ENCODE measurements around the gene PLD1. TPM values are rescaled to one million over a fixed set of nuclear protein-coding genes. Genes with fewer than 3 reads are reported as not detected.

Gene PLD1
- total and polyA plus RNA-seq, 4 donors: 4.9 to 31.5 (median 18.6) TPM

DNA sequence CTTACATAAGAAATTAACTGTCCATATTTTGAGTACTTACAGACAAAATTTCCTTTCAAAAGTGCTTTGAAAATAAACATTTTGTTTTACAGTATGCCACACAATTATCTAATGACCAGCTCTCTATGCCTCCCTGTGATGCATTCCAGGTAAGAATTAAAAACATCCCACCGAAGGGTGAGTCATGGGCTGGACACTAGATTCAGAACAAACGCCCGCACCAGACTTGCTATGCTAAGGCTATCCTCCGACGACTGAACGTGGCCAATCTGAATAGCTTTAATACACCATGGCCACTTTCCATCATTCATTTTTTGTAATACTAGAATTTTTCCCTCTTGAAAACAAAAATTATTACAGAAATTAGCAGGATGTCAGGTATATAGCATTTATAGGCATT lies 210.3 kb downstream of the PLD1 start:
- DNase-seq (ENCODE audit: low spot score): no peak
- Histone ChIP-seq H3K4me3 (ENCODE audit: low read depth in 1 of 3, low read length in 3 of 3) (no peak overlapping the region), H3K9ac (ENCODE audit: low read depth in 1 of 2, low read length in 2 of 2) (no peak overlapping the region), H3K36me3 (ENCODE audit: control insufficient read depth in 4 of 4, insufficient read depth in 3 of 4, low read depth in 1 of 4, low read length in 3 of 4) (peaks cover 0 to 33% (median 31%) of the 10 kb centered on the region in 4 donors), H3K4me1 (ENCODE audit: control insufficient read depth in 4 of 4, insufficient read depth in 4 of 4, low read length in 3 of 4) (no peaks in the 10 kb centered on the region), H3K27me3 (ENCODE audit: control insufficient read depth in 4 of 4, insufficient read depth in 4 of 4, low read length in 3 of 4) (no peaks in the 10 kb centered on the region), H3K27ac (ENCODE audit: low read depth in 1 of 2, low read length in 2 of 2) (no peak overlapping the region), H3K9me3 (ENCODE audit: control insufficient read depth in 4 of 4, low read length in 3 of 4) (no peaks in the 10 kb centered on the region)
- WGBS: 97% methylated on average over 6 of the region's 6 CpGs
- no peak for TF ChIP-seq EGR1 (IDR thresholded peaks at IDR 0.05; ENCODE audit: low read depth in 2 of 2)
- TF ChIP-seq HNF4G (IDR thresholded peaks at IDR 0.05): no peak
- no peak for TF ChIP-seq YY1 (IDR thresholded peaks at IDR 0.05)
- TF ChIP-seq GABPA (IDR thresholded peaks at IDR 0.05 in 1 of 2, conservative IDR thresholded peaks at IDR 0.05 in 1 of 2): no peak
- TF ChIP-seq SP1 (IDR thresholded peaks at IDR 0.05): no peak
- TF ChIP-seq RXRA (IDR thresholded peaks at IDR 0.05): no peak
- TF ChIP-seq CTCF (IDR thresholded peaks at IDR 0.05; ENCODE audit: low read depth, low read length, missing input control): no peak
- no peak for TF ChIP-seq FOXA1 (IDR thresholded peaks at IDR 0.05)
- TF ChIP-seq RAD21 (IDR thresholded peaks at IDR 0.05): no peak
- TF ChIP-seq NR2F2 (IDR thresholded peaks at IDR 0.05): no peak
- no peak for TF ChIP-seq JUND (IDR thresholded peaks at IDR 0.05)
- no peak for TF ChIP-seq FOXA2 (IDR thresholded peaks at IDR 0.05)
- no peak for TF ChIP-seq HNF4A (conservative IDR thresholded peaks at IDR 0.05)
- TF ChIP-seq MAX (IDR thresholded peaks at IDR 0.05): no peak
- no peak for TF ChIP-seq TAF1 (conservative IDR thresholded peaks at IDR 0.05)
- TF ChIP-seq, protein P1, sequence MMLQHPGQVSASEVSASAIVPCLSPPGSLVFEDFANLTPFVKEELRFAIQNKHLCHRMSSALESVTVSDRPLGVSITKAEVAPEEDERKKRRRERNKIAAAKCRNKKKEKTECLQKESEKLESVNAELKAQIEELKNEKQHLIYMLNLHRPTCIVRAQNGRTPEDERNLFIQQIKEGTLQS (IDR thresholded peaks at IDR 0.05): no peak
- TF ChIP-seq, protein P2, sequence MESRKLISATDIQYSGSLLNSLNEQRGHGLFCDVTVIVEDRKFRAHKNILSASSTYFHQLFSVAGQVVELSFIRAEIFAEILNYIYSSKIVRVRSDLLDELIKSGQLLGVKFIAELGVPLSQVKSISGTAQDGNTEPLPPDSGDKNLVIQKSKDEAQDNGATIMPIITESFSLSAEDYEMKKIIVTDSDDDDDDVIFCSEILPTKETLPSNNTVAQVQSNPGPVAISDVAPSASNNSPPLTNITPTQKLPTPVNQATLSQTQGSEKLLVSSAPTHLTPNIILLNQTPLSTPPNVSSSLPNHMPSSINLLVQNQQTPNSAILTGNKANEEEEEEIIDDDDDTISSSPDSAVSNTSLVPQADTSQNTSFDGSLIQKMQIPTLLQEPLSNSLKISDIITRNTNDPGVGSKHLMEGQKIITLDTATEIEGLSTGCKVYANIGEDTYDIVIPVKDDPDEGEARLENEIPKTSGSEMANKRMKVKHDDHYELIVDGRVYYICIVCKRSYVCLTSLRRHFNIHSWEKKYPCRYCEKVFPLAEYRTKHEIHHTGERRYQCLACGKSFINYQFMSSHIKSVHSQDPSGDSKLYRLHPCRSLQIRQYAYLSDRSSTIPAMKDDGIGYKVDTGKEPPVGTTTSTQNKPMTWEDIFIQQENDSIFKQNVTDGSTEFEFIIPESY (IDR thresholded peaks at IDR 0.05): no peak
- TF ChIP-seq REST (IDR thresholded peaks at IDR 0.05): no peak
